Fibroblast of skin of scalp (primary cell): ENCODE data around the gene TIFAB.

Experiments
- DNase-seq: peaks from one replicate; pipeline ENCODE4 v3.0.0-alpha.2; 2013

The TIFAB gene

DNA sequence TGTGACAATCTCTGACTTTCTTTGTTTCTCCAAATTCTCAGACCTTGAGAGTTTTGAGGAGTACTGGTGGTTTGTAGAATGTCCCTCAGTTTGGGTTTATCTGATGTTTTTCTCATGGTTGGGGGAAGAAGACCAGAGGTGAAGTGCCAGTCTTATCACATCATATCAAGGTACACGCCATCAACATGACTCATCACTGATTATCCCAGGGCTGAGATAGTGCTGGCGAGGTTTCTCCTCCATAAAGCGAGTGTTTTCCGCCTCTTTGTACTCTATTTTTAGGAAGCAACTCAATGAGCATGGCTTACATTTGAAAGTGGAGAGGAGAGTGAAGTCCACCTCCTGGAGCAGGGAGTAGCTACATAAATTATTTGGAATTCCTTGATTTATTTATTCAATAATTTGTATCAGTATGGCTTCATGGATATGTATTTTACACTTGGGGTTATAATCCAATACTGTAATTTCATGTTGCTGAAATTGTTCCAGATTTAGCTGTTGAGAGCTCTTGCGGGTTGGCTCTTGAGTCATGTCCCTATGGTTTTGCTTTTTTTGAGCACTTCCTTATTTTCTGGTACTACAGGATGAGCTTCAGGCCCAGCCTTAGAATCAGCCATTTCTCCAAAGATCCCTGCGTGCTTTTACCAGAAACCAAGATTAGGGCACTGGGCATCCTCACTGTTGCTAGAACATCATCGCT is 28.9 kb downstream of the TIFAB start:
- DNase-seq, result no peak

GRCh38 chr5:135422419-135422818 is 29.7 kb downstream of the TIFAB start:
- DNase-seq, result no peak

- no peak for DNase-seq
Observed at GRCh38 chr5:135417083-135417482, 35.1 kb downstream of the TIFAB start.

GRCh38 chr5:135405082-135405481 is 47.1 kb downstream of the TIFAB start:
- DNase-seq, result no peak

DNA sequence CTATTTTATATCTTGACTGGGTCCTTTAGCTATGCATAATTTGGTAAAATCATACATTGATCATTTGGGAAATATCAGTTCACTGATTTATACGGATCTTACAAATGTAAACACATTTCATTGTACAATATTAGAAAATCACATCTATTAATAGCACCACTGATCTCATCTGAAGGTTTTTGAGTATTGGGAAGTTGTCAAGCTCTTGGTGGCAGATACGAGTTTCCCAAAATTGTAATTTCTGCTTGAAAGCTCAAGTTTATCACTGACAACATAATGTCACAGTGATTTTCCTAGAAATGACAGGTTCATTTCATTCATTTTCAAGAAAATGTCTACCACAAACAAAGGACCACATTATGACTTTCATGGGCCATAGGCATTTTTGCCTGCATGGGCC is 50.1 kb downstream of the TIFAB start:
- no peak for DNase-seq

GRCh38 chr5:135400866-135401265 is 51.3 kb downstream of the TIFAB start:
- no peak for DNase-seq

DNA sequence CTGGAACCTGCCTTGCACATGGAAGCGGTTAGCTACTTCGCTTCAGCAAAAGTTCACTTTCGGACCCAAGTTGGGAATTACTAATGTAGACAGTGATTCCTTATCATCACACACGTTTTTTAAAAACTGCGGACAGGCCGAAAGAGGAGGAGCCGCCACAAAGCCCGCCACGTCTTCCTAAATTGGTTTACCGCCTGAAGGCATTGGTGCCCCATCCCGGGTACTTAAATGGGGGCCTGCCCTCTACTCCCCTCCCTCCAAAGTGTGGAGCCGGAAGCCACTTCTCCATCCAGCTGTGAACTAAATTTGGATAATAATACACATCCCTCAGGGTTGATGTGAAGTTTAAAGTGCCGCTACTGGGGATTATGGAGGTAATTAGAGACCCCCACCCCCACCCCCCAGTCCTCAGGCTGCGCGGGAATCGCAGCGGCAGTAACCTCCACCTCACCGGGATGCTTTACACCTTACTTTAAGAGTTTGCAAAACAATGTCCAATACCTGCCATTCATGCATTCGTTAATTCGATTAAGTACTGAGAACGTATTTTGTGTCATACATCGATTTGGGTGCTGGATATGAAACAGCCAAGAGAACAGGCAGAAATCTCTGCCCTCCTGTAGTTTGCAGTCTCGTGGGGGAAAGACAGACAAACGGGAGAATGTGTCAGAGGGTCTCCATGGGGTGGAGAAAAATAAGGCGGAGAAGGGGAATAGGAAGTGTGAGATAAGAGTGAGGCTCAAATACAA is 52.2 kb downstream of the TIFAB start:
- no peak for DNase-seq

DNA sequence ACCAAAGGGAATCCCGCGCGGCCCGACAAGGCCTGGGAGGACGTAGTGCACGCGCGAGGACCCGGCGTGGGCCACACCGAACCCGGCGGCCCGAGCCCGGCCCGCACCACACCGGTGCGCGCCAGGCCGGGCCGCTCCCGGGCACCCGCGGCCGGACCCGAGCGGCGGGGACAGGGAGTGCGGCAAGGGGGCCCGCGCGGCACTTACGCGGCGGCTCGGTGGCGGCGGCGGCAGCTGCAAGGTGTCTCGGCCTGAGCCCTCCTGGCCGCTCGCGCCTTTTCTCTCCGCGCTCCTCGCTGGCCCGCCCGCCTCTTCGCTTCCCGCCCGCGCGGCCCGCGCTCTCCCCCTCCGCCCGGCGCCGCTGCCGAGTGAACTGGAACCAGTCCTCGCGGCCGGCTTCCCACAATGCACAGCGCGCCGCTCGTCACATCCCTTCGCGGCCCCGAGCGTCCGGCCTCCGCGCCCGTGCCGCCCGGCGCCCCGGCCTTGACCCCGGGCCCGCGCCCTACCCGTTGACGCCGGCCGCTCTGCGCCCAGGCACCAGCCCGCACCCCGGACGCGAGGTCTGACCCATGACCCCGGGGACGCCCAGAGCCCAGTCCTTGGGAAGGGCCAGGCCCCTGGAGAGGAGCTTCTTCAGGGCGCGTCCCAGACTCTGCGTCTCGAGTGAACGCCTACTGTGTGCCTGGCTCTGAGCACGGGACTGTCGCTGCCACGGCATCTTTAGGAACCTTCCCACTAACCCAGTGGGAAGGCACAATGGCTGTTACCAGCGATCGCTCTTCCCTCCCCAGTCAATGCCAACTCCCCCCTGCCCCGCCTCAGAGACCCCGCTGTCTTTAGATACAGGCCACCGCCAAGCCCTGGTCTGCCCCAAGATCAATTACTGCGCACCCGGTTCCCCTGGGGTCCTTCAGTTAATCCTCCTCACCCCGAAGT is 53.0 kb downstream of the TIFAB start, which contains the start of gene MACROH2A1:
Gene MACROH2A1, minus strand, starts transcription at position 377 of the 939 bp plus-strand sequence. CDS start 10,138 bp downstream, outside the sequence.
- peak; percentile 87 for DNase-seq

GRCh38 chr5:135398160-135398854 is 53.8 kb downstream of the TIFAB start:
- DNase-seq, result no peak
